HG03196 (cell line): ENCODE data around the gene CT45A3.
"Not testable (repeated sequence)": the region's sequence is repeated elsewhere in the genome, so short reads cannot be mapped to it uniquely, and the experiment has no call there.

Experiments used
- ATAC-seq: cut with Tn5 transposase; IDR thresholded peaks from one replicate; pipeline ENCODE4 v1.9.1; 2021; ENCODE audit not compliant: unreplicated experiment

Gene CT45A3, protein sequence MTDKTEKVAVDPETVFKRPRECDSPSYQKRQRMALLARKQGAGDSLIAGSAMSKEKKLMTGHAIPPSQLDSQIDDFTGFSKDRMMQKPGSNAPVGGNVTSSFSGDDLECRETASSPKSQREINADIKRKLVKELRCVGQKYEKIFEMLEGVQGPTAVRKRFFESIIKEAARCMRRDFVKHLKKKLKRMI

DNA sequence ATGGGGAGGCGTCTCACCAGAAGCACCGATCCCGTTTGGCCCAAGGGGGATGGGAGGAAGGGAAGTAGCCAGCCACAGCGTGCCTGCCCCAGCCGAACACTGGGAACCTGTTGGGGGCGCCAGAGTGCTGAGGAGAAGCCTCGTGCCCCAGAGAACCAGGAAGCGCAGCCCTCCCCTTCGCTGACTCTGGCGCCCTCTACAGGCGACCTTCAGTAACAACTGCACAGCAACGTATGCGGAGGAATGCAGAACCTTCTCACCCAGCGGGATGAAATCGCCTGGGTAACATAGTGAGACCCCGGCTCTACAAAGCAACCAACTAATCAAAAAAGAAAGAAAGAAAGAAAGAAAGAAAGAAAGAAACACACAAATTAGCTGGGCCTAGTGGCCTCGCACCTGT is at the start of gene CT45A3:
Gene CT45A3, minus strand, starts transcription at position 101 of the 400 bp plus-strand sequence. CDS start 3,747 bp downstream, outside the sequence.
- not testable (repeated sequence) for ATAC-seq

DNA sequence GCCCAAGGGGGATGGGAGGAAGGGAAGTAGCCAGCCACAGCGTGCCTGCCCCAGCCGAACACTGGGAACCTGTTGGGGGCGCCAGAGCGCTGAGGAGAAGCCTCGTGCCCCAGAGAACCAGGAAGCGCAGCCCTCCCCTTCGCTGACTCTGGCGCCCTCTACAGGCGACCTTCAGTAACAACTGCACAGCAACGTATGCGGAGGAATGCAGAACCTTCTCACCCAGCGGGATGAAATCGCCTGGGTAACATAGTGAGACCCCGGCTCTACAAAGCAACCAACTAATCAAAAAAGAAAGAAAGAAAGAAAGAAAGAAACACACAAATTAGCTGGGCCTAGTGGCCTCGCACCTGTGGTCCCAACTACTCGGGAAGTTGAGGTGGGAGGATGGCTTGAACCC is 34.7 kb upstream of the CT45A3 start, which contains the start of gene CT45A6:
Gene CT45A6, minus strand, starts transcription at position 101 of the 400 bp plus-strand sequence. CDS start 3,794 bp downstream, outside the sequence.
- not testable (repeated sequence) for ATAC-seq

DNA sequence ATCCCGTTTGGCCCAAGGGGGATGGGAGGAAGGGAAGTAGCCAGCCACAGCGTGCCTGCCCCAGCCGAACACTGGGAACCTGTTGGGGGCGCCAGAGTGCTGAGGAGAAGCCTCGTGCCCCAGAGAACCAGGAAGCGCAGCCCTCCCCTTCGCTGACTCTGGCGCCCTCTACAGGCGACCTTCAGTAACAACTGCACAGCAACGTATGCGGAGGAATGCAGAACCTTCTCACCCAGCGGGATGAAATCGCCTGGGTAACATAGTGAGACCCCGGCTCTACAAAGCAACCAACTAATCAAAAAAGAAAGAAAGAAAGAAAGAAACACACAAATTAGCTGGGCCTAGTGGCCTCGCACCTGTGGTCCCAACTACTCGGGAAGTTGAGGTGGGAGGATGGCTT is 17.4 kb upstream of the CT45A3 start, which contains the start of gene CT45A5:
Gene CT45A5, minus strand, starts transcription at position 101 of the 400 bp plus-strand sequence. CDS start 3,774 bp downstream, outside the sequence.
- ATAC-seq: not testable (repeated sequence)

DNA sequence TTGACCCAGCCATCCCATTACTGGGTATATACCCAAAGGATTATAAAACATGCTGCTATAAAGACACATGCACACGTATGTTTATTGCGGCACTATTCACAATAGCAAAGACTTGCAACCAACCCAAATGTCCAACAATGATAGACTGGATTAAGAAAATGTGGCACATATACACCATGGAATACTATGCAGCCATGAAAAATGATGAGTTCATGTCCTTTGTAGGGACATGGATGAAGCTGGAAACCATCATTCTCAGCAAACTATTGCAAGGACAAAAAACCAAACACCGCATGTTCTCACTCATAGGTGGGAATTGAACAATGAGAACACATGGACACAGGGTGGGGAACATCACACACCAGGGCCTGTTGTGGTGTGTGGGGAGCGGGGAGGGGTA is 23.3 kb downstream of the CT45A3 start:
- ATAC-seq: not testable (repeated sequence)

DNA sequence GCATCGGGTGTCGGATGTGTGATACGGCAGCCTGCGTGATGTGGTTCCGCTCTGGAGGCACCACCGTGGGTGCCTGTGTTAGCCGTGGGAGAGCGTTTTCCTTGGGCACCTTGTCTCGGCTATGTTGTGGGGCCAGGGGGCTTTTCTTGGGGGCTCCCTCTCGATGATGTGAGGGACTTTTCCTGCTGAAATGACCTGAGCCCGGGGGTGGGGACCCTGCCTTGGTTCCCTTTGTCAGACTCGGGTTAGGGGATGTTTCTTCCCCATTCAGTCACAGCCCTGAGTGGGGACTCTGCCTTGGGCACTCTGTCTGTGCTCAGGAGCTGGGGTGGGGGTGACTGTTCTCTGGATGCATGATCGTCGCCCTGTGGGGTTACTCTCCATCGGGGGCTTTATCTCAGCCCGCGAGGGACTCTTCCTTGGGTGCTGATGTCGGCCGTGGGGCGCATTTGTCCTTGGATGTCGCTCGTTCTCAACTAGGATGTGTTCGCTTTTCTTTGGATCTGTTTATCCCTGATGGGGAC is 26.7 kb downstream of the CT45A3 start:
- no peak for ATAC-seq

DNA sequence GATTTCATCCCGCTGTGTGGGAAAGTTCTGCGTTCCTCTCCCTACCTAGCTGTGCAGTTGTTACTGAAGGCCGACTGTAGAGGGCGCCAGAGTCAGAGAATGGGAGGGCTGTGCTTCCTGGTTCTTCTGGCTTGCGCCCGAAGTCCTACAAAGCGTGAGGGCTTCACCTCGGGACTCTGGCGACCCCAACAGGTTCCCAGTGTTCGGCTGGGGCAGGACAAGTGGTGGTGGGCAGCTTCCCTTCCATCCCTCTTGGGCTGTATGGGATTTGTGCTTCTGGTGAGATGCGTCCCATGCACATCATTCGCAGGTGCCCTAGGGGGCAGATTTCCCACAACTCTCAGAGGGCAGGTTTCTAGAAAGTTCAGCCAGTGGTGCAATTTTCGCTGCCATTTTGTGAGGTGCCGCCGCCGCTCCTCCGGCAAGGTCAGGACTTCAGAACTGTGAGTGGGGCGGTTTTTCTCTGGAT is 27.3 kb downstream of the CT45A3 start:
- no peak for ATAC-seq

DNA sequence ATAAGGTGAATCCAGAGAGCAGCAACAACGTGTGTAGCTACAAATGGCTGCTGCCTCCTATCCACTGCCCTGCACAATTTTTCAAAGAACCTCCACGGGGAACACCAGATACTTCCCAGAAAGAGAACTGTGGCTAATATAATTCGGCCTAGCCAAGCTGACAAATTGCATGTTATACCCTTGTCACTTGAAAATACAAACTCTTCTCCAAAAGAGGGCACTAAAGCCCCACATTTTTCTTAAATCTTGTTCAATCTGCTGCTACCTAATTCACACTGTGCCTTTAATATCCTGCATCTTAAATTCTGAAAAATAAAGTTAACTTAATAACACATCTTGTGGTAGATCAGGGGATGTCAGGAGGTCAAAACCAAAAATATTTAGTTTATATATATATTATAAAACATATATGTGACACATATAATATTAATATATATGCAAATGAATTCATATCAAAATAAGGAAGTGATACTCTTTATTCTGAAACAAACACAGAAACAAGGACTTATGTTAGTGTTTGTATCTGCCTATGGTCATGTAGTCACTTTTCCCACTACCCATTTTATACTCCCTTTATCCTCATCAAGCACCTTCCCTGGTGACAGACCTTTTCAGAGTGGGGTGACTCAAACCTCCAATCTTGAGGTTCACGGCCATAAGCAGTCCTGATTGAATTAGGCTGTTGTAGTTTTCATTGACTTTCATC is 30.5 kb downstream of the CT45A3 start:
- ATAC-seq: no peak

DNA sequence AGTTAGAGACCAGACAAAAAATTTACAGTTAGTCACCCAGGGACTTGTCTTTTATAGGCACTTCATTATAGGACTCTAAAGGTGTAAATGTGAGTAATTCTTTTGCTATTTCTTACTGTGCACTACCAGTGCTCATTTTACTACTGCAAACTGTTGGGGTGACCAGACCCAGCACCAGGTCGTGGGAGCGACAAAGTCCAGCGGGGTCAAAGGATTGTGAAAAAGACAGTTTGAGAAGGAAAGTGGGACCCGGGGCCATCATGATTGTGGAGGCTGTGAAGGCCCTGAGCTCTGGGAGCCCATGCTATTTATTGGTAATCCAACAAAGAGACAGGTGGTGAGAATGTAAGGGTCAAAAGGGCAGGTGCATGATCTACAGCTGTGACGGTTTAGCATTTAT is 33.3 kb downstream of the CT45A3 start:
- ATAC-seq: not testable (repeated sequence)

DNA sequence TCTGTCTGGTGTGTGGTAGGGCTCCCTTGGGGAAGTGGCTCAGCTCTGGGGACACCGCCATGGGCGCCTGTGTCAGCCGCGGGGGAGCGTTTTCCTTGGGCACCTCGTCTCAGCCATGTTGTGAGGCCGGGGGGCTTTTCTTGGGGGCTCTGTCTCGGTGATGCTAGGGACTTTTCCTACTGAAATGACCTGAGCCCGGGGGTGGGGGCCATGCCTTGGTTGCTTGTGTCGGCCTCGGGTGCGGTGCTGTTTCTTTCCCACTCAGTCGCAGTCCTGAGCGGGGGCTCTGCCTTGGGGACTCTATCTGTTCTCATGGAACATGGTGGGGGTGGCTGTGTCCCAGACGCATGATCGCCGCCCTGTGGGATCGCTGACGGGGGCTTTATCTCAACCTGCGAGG is 54.2 kb downstream of the CT45A3 start:
- ATAC-seq: no peak

DNA sequence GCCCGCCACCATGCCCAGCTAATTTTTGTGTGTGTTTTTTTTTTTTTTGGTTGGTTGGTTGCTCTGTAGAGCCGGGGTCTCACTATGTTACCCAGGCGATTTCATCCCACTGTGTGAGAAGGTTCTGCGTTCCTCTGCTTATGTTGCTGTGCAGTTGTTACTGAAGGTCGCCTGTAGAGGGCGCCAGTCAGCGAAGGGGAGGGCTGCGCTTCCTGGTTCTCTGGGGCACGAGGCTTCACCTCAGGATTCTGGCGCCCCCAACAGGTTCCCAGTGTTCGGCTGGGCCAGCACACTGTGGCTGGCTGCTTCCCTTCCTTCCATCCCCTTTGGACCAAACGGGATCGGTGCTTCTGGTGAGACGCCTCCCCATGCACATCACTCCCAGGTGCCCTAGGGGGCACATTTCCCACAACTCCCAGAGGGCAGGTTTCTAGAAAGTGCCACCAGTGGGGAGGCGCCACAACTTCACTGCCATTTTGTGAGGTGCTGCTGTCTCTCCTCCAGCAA is 54.8 kb downstream of the CT45A3 start, which contains the start of gene CT45A1:
Gene CT45A1, plus strand, starts transcription at position 457 of the 507 bp plus-strand sequence. CDS start 5,302 bp downstream, outside the sequence.
- not testable (repeated sequence) for ATAC-seq
